ENCODE results near the gene ADGRG6. TPM values are rescaled to one million over a fixed set of nuclear protein-coding genes. Genes with fewer than 3 reads are reported as not detected.
"Not testable (repeated sequence)": the region's sequence is repeated elsewhere in the genome, so short reads cannot be mapped to it uniquely, and the experiment has no call there.

The ADGRG6 gene
- total RNA-seq, 2 experiments from 2014 or later: 1.6 TPM

DNA sequence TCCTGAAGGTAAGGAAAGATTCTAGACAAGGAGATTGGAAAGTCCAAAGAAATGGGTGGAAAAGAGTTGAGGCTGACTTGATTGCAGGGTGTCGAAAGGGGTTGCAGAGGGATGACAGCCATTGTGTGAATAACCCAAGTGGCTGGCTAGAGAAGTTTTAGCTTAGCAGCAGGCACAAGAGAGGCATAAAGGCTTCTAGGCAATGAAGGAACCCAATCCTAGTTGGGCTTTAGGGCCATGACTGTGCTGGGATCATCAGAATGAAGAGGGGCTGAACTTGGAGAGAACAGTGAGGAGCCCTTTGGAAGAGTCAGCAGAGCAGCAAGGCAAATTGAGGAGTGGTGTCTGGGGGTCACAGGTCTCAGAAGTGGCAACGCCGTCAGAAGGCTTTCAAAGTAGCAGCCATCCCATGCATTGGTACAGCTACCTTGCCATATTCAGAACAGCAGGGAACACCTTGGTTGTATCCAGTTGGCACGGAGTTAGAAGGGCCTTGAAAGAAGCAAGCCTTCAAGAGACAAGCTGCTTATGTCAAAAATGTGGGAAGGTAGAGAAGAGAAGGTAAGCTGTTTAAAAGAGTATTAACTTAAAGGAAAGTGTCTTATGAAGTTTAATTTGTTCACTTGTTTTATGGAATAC, 146.4 kb downstream of the ADGRG6 start:
- ChIA-PET POLR2A (no interaction called here), CTCF (no interaction called here)
- ATAC-seq (no peak), DNase-seq (no peak)
- H3K27me3 Mint-ChIP-seq (ENCODE audit: low read depth): no peaks in the 10 kb centered on the region
- no peaks in the 10 kb centered on the region for H3K36me3 Mint-ChIP-seq (ENCODE audit: low read depth)
- no peaks in the 10 kb centered on the region for H3K4me1 Mint-ChIP-seq (ENCODE audit: low read depth)
- no peak overlapping the region for H3K4me3 Mint-ChIP-seq
- no peaks in the 10 kb centered on the region for H3K9me3 Mint-ChIP-seq (ENCODE audit: insufficient read depth)
- H3K27ac Mint-ChIP-seq: no peak overlapping the region

DNA sequence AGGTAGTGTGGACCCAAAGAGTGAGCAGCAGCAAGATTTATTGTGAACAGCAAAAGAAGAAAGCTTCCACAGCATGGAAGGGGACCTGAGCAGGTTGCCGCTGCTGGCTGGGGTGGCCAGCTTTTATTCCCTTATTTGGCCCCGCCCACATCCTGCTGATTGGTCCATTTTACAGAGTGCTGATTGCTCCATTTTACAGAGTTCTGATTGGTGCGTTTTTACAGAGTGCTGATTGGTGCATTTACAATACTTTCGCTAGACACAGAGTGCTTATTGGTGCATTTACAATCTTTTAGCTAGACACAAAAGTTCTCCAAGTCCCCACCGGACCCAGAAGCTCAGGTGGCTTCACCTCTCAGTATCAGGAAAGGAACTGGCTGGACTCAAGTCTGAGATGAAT, 149.0 kb downstream of the ADGRG6 start:
- H3K36me3 Mint-ChIP-seq (ENCODE audit: low read depth); H3K27ac Mint-ChIP-seq; ATAC-seq; CTCF ChIA-PET; H3K4me3 Mint-ChIP-seq; H3K4me1 Mint-ChIP-seq (ENCODE audit: low read depth); H3K27me3 Mint-ChIP-seq (ENCODE audit: low read depth); POLR2A ChIA-PET; DNase-seq; H3K9me3 Mint-ChIP-seq (ENCODE audit: insufficient read depth): not testable (repeated sequence)

DNA sequence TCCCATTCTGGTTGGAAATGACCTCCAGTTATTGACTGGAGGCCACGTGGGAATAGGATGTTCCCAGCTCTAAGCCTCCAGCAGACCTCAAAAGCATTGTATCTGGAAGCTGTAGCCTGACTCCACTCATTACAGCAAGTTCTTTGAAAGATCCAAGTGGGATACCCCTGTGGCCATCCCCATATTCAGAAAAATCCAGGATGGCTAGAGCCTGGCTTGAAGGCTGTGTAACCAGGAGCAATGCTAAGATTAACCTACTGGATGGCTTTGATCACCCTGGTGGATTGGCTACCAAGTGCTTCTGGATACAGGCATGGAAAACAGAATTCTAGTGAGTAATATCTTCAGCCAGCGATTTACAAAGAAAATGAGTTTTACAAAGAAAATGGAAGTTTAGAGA, 151.2 kb downstream of the ADGRG6 start:
- Mint-ChIP-seq H3K27ac (no peak overlapping the region), H3K27me3 (ENCODE audit: low read depth) (no peaks in the 10 kb centered on the region), H3K4me3 (no peak overlapping the region), H3K4me1 (ENCODE audit: low read depth) (no peaks in the 10 kb centered on the region), H3K9me3 (ENCODE audit: insufficient read depth) (no peaks in the 10 kb centered on the region), H3K36me3 (ENCODE audit: low read depth) (no peaks in the 10 kb centered on the region)
- POLR2A ChIA-PET: no interaction called here
- no peak for ATAC-seq
- no peak for DNase-seq
- CTCF ChIA-PET: interaction anchor here (0.9 kb wide), 1 partner anchor 22 kb away, joined by 3 read pairs; no protein-coding TSS in a partner anchor

DNA sequence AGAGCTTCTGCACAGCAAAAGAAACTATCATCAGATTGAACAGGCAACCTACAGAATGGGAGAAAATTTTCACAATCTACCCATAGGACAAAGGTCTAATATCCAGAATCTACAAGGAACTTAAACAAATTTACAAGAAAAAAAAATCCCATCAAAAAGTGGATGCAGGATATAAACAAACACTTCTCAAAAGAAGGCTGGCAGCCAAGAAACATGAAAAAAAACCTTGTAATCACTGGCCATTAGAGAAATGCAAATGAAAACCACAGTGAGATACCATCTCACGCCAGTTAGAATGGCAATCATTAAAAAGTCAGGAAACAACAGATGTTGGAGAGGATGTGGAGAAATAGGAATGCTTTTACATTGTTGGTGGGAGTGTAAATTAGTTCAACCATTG, 152.4 kb downstream of the ADGRG6 start:
- H3K4me3 Mint-ChIP-seq; POLR2A ChIA-PET; ATAC-seq; DNase-seq; H3K27me3 Mint-ChIP-seq (ENCODE audit: low read depth); H3K9me3 Mint-ChIP-seq (ENCODE audit: insufficient read depth); H3K36me3 Mint-ChIP-seq (ENCODE audit: low read depth); H3K4me1 Mint-ChIP-seq (ENCODE audit: low read depth); H3K27ac Mint-ChIP-seq: not testable (repeated sequence)
- CTCF ChIA-PET: interaction anchor here (1.0 kb wide), 1 partner anchor 114 kb away, joined by 3 read pairs; no protein-coding TSS in a partner anchor

DNA sequence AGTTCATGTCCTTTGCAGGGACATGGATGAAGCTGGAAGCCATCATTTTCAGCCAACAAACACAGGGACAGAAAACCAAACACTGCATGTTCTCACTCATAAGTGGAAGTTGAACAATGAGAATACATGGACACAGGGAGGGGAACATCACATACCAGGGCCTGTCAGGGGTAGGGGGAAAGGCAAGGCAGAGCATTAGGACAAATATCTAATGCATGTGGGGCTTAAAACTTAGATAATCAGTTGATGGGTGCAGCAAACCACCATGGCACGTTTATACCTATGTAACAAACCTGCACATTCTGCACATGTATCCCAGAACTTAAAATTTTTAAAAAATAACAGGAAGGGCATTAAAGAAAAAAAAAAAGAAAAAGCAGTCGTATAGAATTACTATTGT, 153.0 kb downstream of the ADGRG6 start:
- H3K36me3 Mint-ChIP-seq (ENCODE audit: low read depth); H3K4me3 Mint-ChIP-seq; POLR2A ChIA-PET; H3K27ac Mint-ChIP-seq; CTCF ChIA-PET; H3K4me1 Mint-ChIP-seq (ENCODE audit: low read depth); DNase-seq; H3K9me3 Mint-ChIP-seq (ENCODE audit: insufficient read depth); ATAC-seq; H3K27me3 Mint-ChIP-seq (ENCODE audit: low read depth): not testable (repeated sequence)

DNA sequence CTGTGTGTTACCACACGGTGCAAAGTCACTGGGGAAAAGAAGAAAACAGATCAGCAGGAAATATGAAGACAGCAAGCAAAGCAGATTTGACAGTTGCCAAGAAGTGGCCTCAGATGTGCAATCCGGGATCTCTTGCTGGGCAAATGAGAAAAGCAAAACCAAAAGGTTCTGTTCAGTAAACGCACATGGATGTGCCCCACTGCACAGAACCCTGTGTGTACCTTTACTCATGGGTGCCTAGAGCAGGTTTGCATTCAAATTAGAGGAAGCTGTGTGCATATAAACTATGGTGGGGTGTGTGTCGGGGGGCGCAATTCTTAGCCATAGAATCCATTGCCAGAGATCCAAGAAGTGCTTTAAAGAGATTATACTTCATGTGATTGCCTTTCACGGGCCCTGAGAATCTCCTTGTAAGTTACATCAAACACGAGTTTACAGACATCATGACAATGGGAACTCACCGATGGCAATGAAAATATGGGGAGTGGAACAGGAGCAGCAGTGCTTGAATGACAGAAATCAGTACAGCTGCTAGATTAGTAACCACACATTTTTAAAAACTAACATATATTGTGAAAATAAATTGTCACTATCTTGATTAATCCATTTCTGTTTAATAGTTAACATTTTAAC, 154.3 kb downstream of the ADGRG6 start:
- no peak overlapping the region for H3K27ac Mint-ChIP-seq
- H3K36me3 Mint-ChIP-seq (ENCODE audit: low read depth): no peaks in the 10 kb centered on the region
- no peak for DNase-seq
- CTCF ChIA-PET: no interaction called here
- POLR2A ChIA-PET: no interaction called here
- no peak for ATAC-seq
- no peaks in the 10 kb centered on the region for H3K4me1 Mint-ChIP-seq (ENCODE audit: low read depth)
- no peak overlapping the region for H3K4me3 Mint-ChIP-seq
- H3K27me3 Mint-ChIP-seq (ENCODE audit: low read depth): no peaks in the 10 kb centered on the region
- H3K9me3 Mint-ChIP-seq (ENCODE audit: insufficient read depth): no peaks in the 10 kb centered on the region

DNA sequence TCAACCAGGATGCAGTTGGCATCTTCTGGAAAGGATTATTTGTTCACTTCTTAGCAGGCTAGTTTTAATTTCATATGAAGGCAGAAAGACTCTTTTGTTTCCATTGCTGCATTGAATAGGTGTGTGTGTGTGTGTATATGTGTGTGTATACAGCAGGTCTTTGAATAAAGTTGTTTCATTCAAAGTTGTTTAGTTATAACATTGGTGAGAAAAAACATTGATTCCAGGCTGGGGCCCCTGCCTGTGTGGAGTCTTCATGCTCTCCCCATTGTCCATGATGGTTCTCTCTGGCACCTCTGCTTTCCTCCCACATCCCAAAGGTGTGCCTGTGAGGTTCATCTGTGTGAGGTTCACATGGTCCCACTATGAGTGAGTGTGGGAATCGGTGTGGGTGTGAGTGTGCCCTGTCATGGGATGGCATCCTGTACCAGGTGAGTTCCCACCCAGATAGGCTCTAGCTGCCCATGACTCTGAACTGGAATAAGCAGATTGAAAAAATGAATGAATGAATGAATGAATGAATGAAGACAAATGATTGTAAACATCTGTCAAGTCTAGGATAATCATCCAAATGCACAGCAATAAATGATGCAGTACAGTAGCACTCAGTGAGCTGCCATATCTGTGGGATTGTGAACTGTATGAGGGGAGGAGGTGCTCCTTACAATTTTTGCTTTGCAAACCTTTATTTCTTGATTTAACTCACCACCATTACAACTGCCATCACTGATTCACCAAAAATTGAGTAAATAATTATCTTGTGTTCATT, 156.0 kb downstream of the ADGRG6 start:
- Mint-ChIP-seq H3K27ac (no peak overlapping the region), H3K4me1 (ENCODE audit: low read depth) (no peaks in the 10 kb centered on the region), H3K36me3 (ENCODE audit: low read depth) (peaks cover 2% of the 10 kb centered on the region), H3K9me3 (ENCODE audit: insufficient read depth) (peaks cover 14% of the 10 kb centered on the region), H3K27me3 (ENCODE audit: low read depth) (no peaks in the 10 kb centered on the region), H3K4me3 (no peak overlapping the region)
- no peak for DNase-seq
- ChIA-PET CTCF (no interaction called here), POLR2A (no interaction called here)
- ATAC-seq: no peak

DNA sequence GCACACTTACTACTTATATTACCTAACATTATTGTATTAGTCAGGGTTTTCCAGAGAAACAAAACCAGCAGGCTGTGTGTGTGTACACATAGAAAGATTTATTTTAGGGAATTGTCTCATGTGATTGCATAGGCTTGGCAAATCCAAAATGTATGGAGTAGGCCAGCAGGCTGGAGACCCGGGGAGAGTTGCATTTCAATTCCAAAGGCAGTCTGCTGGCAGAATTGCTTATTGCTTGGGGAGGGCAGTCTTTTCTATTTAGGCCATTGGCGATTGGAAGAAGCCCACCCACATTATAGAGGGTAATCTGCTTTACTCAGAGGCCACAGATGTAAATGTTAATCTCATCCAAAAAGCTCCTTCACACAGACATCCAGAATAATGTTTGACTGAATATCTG, 157.0 kb downstream of the ADGRG6 start:
- no peak for DNase-seq
- no peak for ATAC-seq
- Mint-ChIP-seq H3K27ac (no peak overlapping the region), H3K27me3 (ENCODE audit: low read depth) (no peaks in the 10 kb centered on the region), H3K4me3 (no peak overlapping the region), H3K9me3 (ENCODE audit: insufficient read depth) (peaks cover 19% of the 10 kb centered on the region), H3K36me3 (ENCODE audit: low read depth) (peaks cover 2% of the 10 kb centered on the region), H3K4me1 (ENCODE audit: low read depth) (no peaks in the 10 kb centered on the region)
- ChIA-PET POLR2A (no interaction called here), CTCF (no interaction called here)

DNA sequence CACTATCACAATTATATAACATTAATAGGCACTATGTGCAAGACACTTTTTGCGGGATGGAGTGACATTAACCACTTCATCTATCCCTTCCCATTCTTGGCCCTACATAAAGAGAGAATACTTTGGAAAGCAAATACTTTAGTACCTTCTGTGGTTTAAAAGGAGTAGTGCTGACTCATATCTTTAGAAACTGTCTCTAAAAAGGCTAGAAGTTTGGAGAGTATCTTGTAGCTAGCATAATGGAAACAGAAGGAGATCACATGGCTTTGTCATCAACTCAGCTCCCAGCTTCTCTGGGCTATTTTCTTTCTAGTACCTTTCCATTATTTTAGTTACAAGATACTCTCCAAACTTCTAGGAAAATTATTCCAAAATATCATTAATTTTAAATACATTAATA, 157.5 kb downstream of the ADGRG6 start:
- H3K27ac Mint-ChIP-seq: no peak overlapping the region
- DNase-seq (no peak), ATAC-seq (no peak)
- peaks cover 19% of the 10 kb centered on the region for H3K9me3 Mint-ChIP-seq (ENCODE audit: insufficient read depth)
- no peaks in the 10 kb centered on the region for H3K4me1 Mint-ChIP-seq (ENCODE audit: low read depth)
- H3K36me3 Mint-ChIP-seq (ENCODE audit: low read depth): peaks cover 2% of the 10 kb centered on the region
- ChIA-PET CTCF (no interaction called here), POLR2A (no interaction called here)
- no peaks in the 10 kb centered on the region for H3K27me3 Mint-ChIP-seq (ENCODE audit: low read depth)
- no peak overlapping the region for H3K4me3 Mint-ChIP-seq

DNA sequence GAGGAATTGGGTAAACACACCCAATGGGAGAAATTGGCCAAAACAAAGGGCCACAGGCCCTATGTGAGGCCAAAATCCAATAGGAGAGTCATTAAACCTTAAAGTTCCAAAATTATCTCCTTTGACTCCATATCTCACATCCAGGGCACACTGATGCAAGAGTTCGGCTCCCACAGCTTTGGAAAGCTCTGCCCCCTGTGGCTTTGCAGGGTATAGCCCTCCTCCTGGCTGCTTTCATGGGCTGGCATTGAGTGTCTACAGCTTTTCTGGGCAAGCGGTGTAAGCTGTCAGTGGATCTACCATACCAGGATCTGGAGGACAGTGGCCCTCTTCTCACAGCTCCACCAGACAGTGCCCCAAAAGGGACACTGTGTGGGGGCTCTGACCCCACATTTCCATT, 160.5 kb downstream of the ADGRG6 start:
- H3K27me3 Mint-ChIP-seq (ENCODE audit: low read depth): no peaks in the 10 kb centered on the region
- ChIA-PET CTCF (interaction anchor here (0.7 to 1.5 kb wide), 2 partner anchors 11 to 13 kb away, joined by 3 to 4 read pairs; no protein-coding TSS in a partner anchor), POLR2A (no interaction called here)
- DNase-seq (no peak), ATAC-seq (no peak)
- no peaks in the 10 kb centered on the region for H3K4me1 Mint-ChIP-seq (ENCODE audit: low read depth)
- peaks cover 19% of the 10 kb centered on the region for H3K9me3 Mint-ChIP-seq (ENCODE audit: insufficient read depth)
- no peak overlapping the region for H3K4me3 Mint-ChIP-seq
- peaks cover 2% of the 10 kb centered on the region for H3K36me3 Mint-ChIP-seq (ENCODE audit: low read depth)
- H3K27ac Mint-ChIP-seq: no peak overlapping the region

DNA sequence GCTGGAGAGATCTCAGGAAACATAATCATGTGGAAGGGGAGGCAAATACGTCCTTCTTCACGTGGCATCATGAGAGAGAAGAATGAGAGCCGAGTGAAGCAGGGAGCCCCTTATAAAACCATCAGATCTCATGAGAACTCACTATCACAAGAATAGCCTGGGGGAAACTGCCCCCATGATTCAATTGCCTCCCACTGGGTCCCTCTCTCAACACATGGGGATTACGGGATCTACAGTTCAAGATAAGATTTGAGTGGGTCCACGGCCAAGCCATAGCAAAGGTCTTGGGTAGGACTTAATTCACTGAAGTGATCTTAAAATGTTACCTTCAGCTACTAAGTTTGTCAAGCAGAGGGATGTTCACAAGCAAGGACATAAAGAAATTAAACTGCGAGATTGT, 162.2 kb downstream of the ADGRG6 start:
- Mint-ChIP-seq H3K36me3 (ENCODE audit: low read depth) (peaks cover 2% of the 10 kb centered on the region), H3K27me3 (ENCODE audit: low read depth) (no peaks in the 10 kb centered on the region), H3K4me1 (ENCODE audit: low read depth) (no peaks in the 10 kb centered on the region), H3K9me3 (ENCODE audit: insufficient read depth) (peaks cover 19% of the 10 kb centered on the region), H3K4me3 (no peak overlapping the region), H3K27ac (no peak overlapping the region)
- ChIA-PET CTCF (no interaction called here), POLR2A (no interaction called here)
- ATAC-seq (no peak), DNase-seq (no peak)

DNA sequence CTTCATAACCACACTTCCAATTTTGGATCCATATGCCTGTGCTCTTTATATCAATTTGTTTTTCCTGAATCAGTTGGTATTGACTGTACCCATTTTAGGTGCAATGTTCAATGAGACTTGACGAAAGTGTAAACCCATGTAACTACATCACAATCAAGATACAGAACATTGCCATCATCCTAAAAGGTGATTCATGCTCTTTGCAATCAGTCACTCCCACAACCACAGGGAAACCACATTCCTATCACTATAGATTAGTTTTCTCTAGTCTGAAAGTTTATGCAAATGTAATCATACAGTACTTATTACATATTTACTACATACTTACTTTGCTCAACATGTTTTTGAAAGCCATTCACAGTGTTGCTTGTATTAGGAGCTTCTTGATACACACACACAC, 167.4 kb downstream of the ADGRG6 start:
- POLR2A ChIA-PET: interaction anchor here (0.6 kb wide), 1 partner anchor 817 kb away, joined by 3 read pairs; no protein-coding TSS in a partner anchor
- CTCF ChIA-PET: interaction anchor here (0.9 kb wide), 1 partner anchor 313 kb away, joined by 3 read pairs; no protein-coding TSS in a partner anchor
- H3K4me1 Mint-ChIP-seq (ENCODE audit: low read depth): no peaks in the 10 kb centered on the region
- no peaks in the 10 kb centered on the region for H3K9me3 Mint-ChIP-seq (ENCODE audit: insufficient read depth)
- ATAC-seq: no peak
- no peak overlapping the region for H3K27ac Mint-ChIP-seq
- H3K36me3 Mint-ChIP-seq (ENCODE audit: low read depth): no peaks in the 10 kb centered on the region
- DNase-seq: no peak
- peaks cover 4% of the 10 kb centered on the region for H3K27me3 Mint-ChIP-seq (ENCODE audit: low read depth)
- H3K4me3 Mint-ChIP-seq: no peak overlapping the region
